ENCODE measurements around the gene MTCL3.
"Not testable (repeated sequence)": the region's sequence is repeated elsewhere in the genome, so short reads cannot be mapped to it uniquely, and the experiment has no call there.

Gene MTCL3

GRCh38 chr6:127451388-127451787 is 67.7 kb downstream of the MTCL3 start:
- TF ChIP-seq POLR2A (IDR thresholded peaks at IDR 0.05; ENCODE audit: low read depth, low read length) (no peak), TAF1 (IDR thresholded peaks at IDR 0.05; ENCODE audit: borderline replicate concordance, low read depth, low read length) (no peak), POLR2AphosphoS5 (IDR thresholded peaks at IDR 0.05; ENCODE audit: low read depth, low read length) (no peak)
- no peak for FAIRE-seq
- no peak for DNase-seq (ENCODE audit: insufficient read length)

- TF ChIP-seq TAF1 (IDR thresholded peaks at IDR 0.05; ENCODE audit: borderline replicate concordance, low read depth, low read length) (no peak), POLR2AphosphoS5 (IDR thresholded peaks at IDR 0.05; ENCODE audit: low read depth, low read length) (no peak)
- DNase-seq (ENCODE audit: insufficient read length) = no peak
- no peak for FAIRE-seq
These were observed 71.4 kb downstream of the MTCL3 start for GRCh38 chr6:127447780-127448179.

GRCh38 chr6:127446356-127446755 is 72.8 kb downstream of the MTCL3 start:
- TF ChIP-seq POLR2AphosphoS5 (IDR thresholded peaks at IDR 0.05; ENCODE audit: low read depth, low read length) (no peak), TAF1 (IDR thresholded peaks at IDR 0.05; ENCODE audit: borderline replicate concordance, low read depth, low read length) (no peak), POLR2A (IDR thresholded peaks at IDR 0.05; ENCODE audit: low read depth, low read length) (no peak)
- no peak for DNase-seq (ENCODE audit: insufficient read length)
- no peak for FAIRE-seq

GRCh38 chr6:127441881-127442280 is 77.3 kb downstream of the MTCL3 start:
- FAIRE-seq (no peak), DNase-seq (ENCODE audit: insufficient read length) (no peak)
- no peak for TF ChIP-seq TAF1 (IDR thresholded peaks at IDR 0.05; ENCODE audit: borderline replicate concordance, low read depth, low read length)
- TF ChIP-seq POLR2AphosphoS5 (IDR thresholded peaks at IDR 0.05; ENCODE audit: low read depth, low read length) = no peak
- no peak for TF ChIP-seq POLR2A (IDR thresholded peaks at IDR 0.05; ENCODE audit: low read depth, low read length)

DNA sequence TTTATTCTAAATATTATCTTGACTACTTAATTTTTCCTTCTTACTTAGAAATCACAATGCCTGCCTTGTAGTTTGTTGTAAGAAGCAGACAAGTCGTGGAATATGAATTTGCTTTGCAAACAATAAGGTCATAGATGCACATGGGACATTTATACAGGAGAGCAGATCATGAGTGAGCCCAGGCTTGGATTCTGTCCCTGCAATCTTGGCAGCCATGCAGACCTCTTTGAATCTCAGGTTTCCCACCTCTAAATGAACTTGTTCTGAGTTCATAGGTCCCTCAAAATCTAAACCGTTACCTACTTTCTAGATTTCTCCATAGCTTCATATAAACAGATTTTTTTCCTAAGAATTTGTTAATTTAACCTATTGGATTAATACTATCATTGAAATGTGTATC is 79.4 kb downstream of the MTCL3 start:
- no peak for DNase-seq (ENCODE audit: insufficient read length)
- TF ChIP-seq POLR2AphosphoS5 (IDR thresholded peaks at IDR 0.05; ENCODE audit: low read depth, low read length) (no peak), TAF1 (IDR thresholded peaks at IDR 0.05; ENCODE audit: borderline replicate concordance, low read depth, low read length) (no peak), POLR2A (IDR thresholded peaks at IDR 0.05; ENCODE audit: low read depth, low read length) (no peak)
- no peak for FAIRE-seq

DNA sequence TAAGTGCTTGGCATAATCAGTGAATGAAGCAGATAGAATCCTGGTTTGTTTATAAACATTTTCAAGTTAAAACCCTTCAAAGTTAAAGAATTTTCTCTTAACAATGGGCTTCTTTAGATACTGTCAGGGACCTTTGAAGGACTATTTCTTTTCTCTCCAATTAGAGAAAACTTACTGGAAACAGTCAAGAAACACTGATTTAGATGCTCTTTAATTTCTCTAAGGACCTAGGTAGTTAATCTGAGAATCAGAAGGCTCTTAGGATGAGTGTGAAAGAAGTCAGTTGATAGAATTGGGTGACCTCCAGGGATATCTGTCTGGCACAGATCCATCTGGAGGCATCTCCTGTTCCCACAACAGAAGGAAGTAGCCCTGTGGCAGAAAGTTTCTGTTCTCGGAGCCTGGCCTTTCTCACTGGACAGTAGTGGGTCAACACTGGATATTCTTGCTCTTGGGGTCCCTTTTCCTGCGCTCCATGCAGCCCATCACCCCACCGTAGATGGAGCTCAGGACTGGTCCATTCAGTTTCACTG is 82.5 kb downstream of the MTCL3 start:
- DNase-seq (ENCODE audit: insufficient read length) (no peak), FAIRE-seq (no peak)
- no peak for TF ChIP-seq POLR2A (IDR thresholded peaks at IDR 0.05; ENCODE audit: low read depth, low read length)
- no peak for TF ChIP-seq POLR2AphosphoS5 (IDR thresholded peaks at IDR 0.05; ENCODE audit: low read depth, low read length)
- no peak for TF ChIP-seq TAF1 (IDR thresholded peaks at IDR 0.05; ENCODE audit: borderline replicate concordance, low read depth, low read length)

DNA sequence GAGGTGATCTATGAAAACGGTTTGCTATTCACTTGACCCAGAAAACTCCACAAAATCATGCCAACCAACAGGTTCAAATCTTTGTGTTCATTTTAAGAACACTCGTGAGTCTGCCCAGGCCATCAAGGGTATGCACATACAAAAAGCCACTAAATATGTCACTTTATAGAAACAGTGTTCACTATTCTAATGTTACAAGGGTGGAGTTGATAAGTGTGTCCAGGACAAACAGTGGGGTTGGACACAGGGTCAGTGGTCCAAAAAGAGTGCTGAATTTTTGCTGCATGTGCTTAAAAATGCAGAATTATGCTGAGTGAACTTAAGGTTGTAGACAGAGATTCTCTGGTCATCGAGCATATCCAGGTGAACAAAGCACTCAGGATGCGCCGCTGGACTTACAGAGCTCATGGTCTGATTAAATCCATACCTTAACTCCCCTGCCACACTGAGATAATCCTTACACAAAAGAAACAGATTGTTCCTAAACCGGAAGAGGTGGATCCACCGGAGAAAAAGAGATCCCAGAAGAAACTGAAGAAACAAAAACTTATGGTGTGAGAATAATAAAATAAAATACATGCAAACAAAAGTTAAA is 83.4 kb downstream of the MTCL3 start:
- TF ChIP-seq TAF1 (IDR thresholded peaks at IDR 0.05; ENCODE audit: borderline replicate concordance, low read depth, low read length) = no peak
- DNase-seq (ENCODE audit: insufficient read length) = no peak

GRCh38 chr6:127434651-127435050 is 84.5 kb downstream of the MTCL3 start:
- TF ChIP-seq POLR2A (IDR thresholded peaks at IDR 0.05; ENCODE audit: low read depth, low read length) (no peak), TAF1 (IDR thresholded peaks at IDR 0.05; ENCODE audit: borderline replicate concordance, low read depth, low read length) (no peak), POLR2AphosphoS5 (IDR thresholded peaks at IDR 0.05; ENCODE audit: low read depth, low read length) (no peak)
- no peak for DNase-seq (ENCODE audit: insufficient read length)
- FAIRE-seq = no peak

More for the DNA sequence above, 83.4 kb downstream of the MTCL3 start:
- FAIRE-seq = no peak

DNA sequence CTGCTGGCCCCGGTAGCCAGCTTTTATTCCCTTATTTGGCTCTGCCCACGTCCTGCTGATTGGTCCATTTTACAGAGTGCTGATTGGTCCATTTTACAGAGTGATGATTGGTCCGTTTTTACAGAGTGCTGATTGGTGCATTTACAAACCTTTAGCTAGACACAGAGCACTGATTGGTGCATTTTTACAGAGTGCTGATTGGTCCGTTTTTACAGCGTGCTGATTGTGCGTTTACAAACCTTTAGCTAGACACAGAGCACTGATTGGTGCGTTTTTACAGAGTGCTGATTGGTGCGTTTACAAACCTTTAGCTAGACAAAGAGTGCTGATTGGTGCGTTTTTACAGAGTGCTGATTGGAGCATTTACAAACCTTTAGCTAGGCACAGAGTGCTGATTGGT is 90.6 kb downstream of the MTCL3 start:
- DNase-seq (ENCODE audit: insufficient read length); FAIRE-seq: not testable (repeated sequence)

DNA sequence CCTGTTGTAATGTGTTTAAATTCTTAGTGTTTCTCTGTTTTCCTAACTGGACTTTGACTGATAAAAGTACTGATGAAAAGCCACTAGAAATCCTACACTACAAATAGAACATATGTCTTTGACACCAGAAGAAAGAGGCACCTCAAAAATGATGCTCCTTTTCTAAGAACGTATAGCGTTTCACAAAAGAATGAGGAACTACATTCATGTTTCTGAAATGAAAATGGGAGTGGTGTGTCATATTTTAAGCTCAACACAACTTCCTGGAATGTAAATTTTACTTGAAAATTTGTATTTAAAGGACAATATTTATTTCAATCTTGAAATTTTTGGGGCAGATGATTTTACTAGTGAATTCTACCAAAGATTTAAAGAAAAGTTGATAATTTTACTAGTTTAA is 95.2 kb downstream of the MTCL3 start:
- FAIRE-seq (no peak), DNase-seq (ENCODE audit: insufficient read length) (no peak)
- TF ChIP-seq TAF1 (IDR thresholded peaks at IDR 0.05; ENCODE audit: borderline replicate concordance, low read depth, low read length) = no peak
- no peak for TF ChIP-seq POLR2A (IDR thresholded peaks at IDR 0.05; ENCODE audit: low read depth, low read length)
- no peak for TF ChIP-seq POLR2AphosphoS5 (IDR thresholded peaks at IDR 0.05; ENCODE audit: low read depth, low read length)
